ENCODE results near the gene TMEM255B.

Gene TMEM255B

GRCh38 chr13:113805431-113806103 lies 46.5 kb downstream of the TMEM255B start:
- no peak for DNase-seq

- no peak for DNase-seq
Observed at GRCh38 chr13:113806104-113806471, 47.1 kb downstream of the TMEM255B start.

- no peak for DNase-seq
Observed at GRCh38 chr13:113806526-113806925, 47.5 kb downstream of the TMEM255B start.

DNA sequence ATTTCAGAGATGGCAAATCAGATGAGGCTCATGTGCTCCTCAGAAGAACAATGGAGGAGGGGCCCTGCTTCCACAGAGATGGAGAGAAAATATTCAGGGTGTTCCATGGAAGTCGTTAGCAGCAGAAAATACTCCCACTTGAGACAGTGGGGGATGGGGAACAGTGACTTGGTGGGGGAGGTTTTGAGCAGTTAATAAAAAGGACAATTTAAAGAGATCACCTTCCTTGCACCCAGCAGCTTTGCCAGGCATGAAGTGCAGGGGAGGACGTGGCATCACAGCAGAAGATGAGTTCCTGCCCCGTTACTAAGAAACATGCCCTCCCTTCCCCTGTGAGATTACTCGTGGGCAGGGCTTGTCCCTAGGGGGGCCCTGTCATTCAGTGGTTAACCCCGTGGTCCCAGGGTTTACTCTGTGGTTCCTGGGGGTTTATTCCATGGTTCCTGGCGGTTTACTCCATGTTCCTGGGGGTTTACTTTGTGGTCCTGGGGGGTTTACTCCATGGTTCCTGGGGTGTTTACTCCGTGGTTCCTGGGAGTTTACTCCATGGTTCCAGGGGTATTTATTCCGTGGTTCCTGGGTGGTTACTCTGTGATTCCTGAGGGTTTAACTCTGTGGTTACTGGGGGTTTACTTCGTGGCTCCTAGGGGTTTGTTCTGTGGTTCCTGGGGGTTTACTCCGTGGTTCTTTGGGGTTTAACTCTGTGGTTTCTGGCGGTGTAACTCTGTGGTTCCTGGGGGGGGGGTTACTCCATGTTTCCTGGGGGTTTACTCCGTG lies 49.2 kb downstream of the TMEM255B start:
- no peak for DNase-seq

DNA sequence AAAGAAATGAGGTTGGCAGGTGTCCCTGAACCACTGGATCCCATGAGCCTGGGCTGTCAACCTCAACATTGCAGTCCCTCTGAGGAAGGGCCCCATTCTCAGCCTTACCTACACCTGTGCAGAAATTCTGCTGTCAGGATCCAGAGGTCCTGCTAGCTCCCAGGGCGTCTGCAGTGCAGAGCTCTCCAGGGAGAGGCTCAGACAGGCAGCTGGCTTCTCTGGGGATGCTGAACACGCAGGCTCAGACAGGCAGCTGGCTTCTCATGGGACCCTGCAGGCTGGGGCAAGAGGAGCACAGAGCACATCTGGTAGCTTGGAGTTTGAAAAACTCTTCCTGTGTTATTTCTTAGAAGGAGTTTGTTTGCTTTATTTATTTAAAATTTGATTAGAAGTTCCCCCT lies 50.9 kb downstream of the TMEM255B start:
- DNase-seq = no peak

GRCh38 chr13:113810640-113811039 lies 51.6 kb downstream of the TMEM255B start:
- DNase-seq = no peak

DNA sequence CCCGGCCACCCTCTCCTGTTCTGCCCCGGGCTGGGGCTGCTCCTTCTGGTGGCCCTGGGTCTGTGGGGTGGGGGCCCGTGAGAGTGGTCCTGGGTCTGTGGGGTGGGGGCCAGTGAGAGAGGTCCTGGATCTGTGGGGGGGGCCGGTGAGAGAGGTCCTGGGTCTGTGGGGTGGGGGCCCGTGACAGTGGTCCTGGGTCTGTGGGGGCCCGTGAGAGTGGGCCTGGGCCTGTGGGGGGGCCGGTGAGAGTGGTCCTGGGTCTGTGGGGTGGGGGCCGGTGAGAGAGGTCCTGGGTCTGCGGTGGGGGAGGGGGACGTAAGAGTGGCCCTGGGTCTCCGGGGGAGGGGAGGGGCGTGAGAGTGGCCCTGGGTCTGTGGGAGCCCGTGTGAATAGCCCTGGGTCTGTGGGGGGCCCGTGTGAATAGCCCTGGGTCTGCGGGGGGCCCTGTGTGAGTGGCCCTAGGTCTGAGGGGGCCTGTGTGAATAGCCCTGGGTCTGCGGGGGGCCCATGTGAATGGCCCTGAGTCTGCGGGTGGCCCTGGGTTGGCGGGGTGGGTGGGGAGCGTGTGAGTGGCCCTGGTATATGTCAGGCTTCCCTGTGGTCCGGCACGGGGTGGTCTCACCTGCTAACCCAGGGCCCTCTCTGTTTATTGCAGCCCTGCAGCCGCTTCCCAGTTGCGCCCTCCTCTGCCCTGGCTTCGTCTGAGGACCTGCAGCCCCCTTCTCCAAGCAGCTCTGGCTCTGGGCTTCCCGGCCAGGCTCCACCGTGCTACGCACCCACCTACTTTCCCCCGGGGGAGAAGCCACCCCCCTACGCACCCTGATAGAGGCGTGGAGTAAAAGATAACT lies 52.3 kb downstream of the TMEM255B start:
- no peak for DNase-seq

GRCh38 chr13:113812178-113813040 lies 53.4 kb downstream of the TMEM255B start:
- no peak for DNase-seq

GRCh38 chr13:113813070-113813748 lies 54.2 kb downstream of the TMEM255B start:
- DNase-seq = no peak

GRCh38 chr13:113813749-113814434 lies 54.9 kb downstream of the TMEM255B start:
- DNase-seq = no peak

DNA sequence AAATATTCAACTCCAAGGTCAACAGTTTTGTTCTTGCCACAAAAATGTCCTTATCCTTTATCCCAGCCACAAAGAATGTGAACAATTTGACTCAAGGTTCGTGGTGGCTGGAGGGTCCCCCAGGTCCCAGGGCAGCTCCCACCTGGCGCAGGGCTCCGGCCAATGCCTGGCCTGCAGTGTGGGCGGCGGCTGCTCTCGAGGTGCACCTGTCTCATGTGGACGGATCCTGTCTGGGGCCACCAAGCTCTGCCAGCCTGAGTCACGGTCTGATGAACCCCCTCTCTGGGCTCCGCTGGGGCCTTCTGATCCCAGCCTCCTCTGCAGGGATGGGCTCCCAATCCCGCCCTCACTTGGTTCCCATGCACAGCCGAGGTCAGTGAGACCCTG lies 55.4 kb downstream of the TMEM255B start:
- DNase-seq = peak; percentile 78

- peak; percentile 23 for DNase-seq
Observed at GRCh38 chr13:113815151-113816058, 56.4 kb downstream of the TMEM255B start.

- DNase-seq = no peak
Observed at GRCh38 chr13:113816254-113816929, 57.4 kb downstream of the TMEM255B start.

DNA sequence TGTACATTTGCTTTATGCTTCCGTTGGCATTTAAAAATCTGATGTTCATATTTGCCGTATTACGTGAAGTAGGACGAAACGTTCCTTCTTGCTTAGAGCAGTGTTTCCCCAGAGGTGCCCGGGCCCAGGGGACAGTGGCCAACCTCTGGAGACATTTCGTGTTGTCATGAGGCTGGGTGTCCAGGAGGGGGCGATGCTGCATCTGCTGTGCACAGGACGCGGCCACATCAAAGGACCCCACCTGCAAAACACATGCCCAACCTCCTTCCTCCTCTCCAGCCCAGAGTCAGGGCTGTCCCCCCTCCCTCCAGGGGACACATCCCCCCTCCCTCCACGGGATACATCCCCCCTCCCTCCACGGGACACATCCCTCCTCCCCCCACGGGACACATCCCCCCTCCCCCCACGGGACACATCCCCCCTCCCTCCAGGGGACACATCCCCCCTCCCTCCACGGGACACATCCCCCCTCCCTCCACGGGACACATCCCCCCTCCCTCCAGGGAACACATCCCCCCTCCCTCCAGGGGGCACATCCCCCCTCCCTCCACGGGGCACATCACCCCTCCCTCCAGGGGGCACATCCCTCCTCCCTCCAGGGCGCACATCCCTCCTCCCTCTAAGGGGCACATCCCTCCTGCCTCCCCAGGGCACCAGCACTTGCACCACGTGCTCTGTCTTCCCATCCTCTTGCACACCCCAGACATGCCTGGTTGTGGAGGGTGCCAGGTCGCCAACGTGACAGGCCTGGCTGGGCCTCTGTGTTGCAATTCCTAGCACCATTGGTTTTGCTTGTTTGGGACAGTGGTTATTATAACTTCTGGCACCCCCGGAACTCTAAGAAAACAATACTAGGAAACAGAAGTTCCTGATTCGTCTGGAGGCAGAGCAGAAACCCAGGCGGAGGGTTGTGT lies 58.2 kb downstream of the TMEM255B start:
- DNase-seq = peak; percentile 73

DNA sequence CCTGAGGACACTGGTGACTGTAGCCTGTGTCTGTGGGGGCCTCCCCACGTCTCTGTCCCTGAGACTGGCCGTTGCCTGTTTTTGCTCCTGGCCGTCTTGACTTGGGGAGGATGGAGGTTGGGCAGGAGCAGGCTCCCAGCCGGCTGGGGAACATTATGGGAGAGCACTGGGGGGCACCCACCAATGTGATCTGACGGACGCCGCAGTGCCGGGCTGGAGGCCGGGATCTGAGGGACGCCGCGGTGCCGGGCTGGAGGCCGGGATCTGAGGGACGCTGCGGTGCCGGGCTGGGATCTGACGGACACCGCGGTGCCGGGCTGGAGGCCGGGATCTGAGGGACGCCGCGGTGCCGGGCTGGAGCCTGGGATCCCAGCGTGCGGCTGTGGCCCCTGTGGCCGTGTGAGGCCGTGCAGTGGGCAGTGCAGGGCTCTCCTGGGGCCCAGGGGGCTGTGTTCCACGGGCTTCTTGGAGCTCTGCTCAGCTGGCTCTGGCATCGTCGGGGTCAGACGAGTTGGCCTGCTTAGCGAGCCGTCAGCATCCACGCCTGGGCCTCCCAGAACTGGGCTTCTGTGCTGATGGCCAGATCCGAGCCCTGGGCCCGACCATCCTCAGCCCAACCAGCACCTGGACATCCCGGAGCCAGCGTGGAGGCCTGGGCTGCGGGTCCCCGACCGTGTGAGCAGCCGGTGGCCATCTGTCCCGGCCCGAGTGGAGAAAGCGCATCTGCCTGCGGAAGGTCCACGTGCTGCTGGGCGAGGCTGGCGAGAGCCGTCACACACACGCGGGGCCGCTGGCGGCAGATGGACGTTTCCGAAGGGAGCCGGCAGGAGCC lies 59.0 kb downstream of the TMEM255B start:
- DNase-seq = no peak

DNA sequence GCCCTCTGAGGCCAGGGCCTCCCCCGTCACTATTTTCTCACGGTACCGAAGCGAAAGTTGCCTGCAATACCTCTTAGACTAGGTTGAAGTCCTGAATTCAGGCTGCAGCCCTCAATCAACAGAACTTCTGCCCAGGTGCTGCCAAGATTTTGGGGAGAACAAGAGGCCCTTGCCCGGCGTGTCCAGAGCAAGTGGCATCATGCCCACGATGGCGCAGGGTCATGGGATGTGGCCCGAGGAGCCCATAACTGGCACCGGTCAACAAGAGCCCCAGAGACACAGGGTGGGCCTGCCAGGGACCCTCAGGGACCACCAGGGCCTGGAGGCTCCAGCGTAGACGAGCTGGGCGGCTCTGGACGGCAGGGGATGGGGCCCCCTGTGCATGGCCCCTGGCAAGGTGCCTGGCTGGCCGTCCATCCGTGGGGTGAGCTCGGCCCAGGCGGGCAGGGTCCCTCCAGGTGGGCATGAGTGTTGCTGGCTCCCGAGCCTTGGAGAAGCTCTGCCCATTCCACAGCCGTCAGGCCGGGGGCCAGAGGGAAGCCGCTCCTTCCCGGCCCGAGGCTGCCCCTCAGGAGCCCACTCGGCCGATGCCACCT lies 59.8 kb downstream of the TMEM255B start:
- no peak for DNase-seq

GRCh38 chr13:113819341-113819730 lies 60.3 kb downstream of the TMEM255B start:
- DNase-seq = no peak

Data from fibroblast of skin of back (primary cell).